ENCODE measurements around the gene SMCO3. TPM values are rescaled to one million over a fixed set of nuclear protein-coding genes. Genes with fewer than 3 reads are reported as not detected.

Gene SMCO3
- total and polyA plus RNA-seq, 10 of the 15 experiments (the other 5 are each of a cell fraction or from before 2014, with no cell fraction given), result 0.05 to 0.35 (median 0.10) TPM; not detected in 6

- TF ChIP-seq PKNOX1 (IDR thresholded peaks at IDR 0.05), result peak; percentile 99
- TF ChIP-seq ETV6 (conservative IDR thresholded peaks at IDR 0.05 in 1 of 2, IDR thresholded peaks at IDR 0.05 in 1 of 2; ENCODE audit: borderline replicate concordance in 1 of 2, low read depth in 1 of 2), result no peak
- TF ChIP-seq RBBP5 (conservative IDR thresholded peaks at IDR 0.05), result no peak
These were observed 10.8 kb downstream of the SMCO3 start, which contains the start of the genes C12orf60 and WBP11 (continued) for GRCh38 chr12:14803011-14803829.

- H3K36me3 ChIP-seq (ENCODE audit: control insufficient read depth in 2 of 2, insufficient read depth in 2 of 2, low read length in 1 of 2), result peaks cover 3 to 5% of the 10 kb centered on the region in 2 experiments; a peak in 3 of 4 replicates
- peaks cover 3% of the 10 kb centered on the region; the same call in 1 of the 2 replicates for H3K4me1 ChIP-seq (ENCODE audit: control insufficient read depth, insufficient read depth, low read length)
- H3K4me3 ChIP-seq, result peak overlapping the region; percentile 98
- no peak overlapping the region; the same call in 1 of the 2 replicates for H2AFZ ChIP-seq (ENCODE audit: control insufficient read depth, low read depth, low read length)
- POLR2A ChIA-PET, result interaction anchor here (1.0 to 4.6 kb wide), 7 partner anchors 10 to 150 kb away, joined by 3 to 41 read pairs (median 7); a partner anchor contains a TSS
- in situ Hi-C loops (cut with MboI) (no loop called here), intact Hi-C loops (cut with micrococcal nuclease; ENCODE audit: unreplicated experiment) (loop anchor here (2.0 kb wide), 1 partner anchor 28 kb away; a partner anchor contains a TSS)
- no peaks in the 10 kb centered on the region for H4K20me1 ChIP-seq (ENCODE audit: control insufficient read depth, insufficient read depth)
- ATAC-seq (no peak), FAIRE-seq (no peak), DNase-seq (ENCODE audit: low read depth, low spot score) (no peak)
- peak overlapping the region; percentile 86 for H3K27ac ChIP-seq (ENCODE audit: control insufficient read depth, insufficient read depth)
- no peaks in the 10 kb centered on the region for H3K27me3 ChIP-seq (replicated peaks in 1 of 2; ENCODE audit: control insufficient read depth in 2 of 2, insufficient read depth in 2 of 2, low read length in 1 of 2)
- RAD21 ChIA-PET (ENCODE audit: unreplicated experiment), result interaction anchor here (0.8 to 7.4 kb wide), 7 partner anchors 9 to 159 kb away, joined by 3 to 89 read pairs (median 5); partner anchors contain the start of gene ARHGDIB
- peak overlapping the region; percentile 82 for H3K9ac ChIP-seq (ENCODE audit: control insufficient read depth, insufficient read depth, low read length)
- no peaks in the 10 kb centered on the region for H3K9me3 ChIP-seq (replicated peaks; ENCODE audit: control insufficient read depth, insufficient read depth, low read length)
- peak overlapping the region; percentile 89 for H3K4me2 ChIP-seq (ENCODE audit: control insufficient read depth, insufficient read depth)
- H3K79me2 ChIP-seq (ENCODE audit: control insufficient read depth, insufficient read depth, low read length), result peaks cover 52% of the 10 kb centered on the region
- SMC1A ChIA-PET (ENCODE audit: uncharacterized antibody, unreplicated experiment), result interaction anchor here (0.7 to 7.2 kb wide), 12 partner anchors 8 to 193 kb away, joined by 3 to 52 read pairs (median 6); a partner anchor contains a TSS
- CTCF ChIA-PET, result interaction anchor here (0.6 to 5.5 kb wide), 12 partner anchors 8 to 199 kb away, joined by 3 to 38 read pairs (median 4); a partner anchor contains a TSS
- WGBS (ENCODE audit: insufficient coverage, insufficient replicate concordance, low lambda C conversion rate, missing lambda C conversion rate), result 0% methylated on average over 7 of the region's 7 CpGs
- no TSS peak for BruUV-seq (replicated peaks)
- TF ChIP-seq CBX5 (IDR thresholded peaks at IDR 0.05; ENCODE audit: low read depth), result no peak
- no peak for TF ChIP-seq FOXM1 (IDR thresholded peaks at IDR 0.05; ENCODE audit: low read depth, low read length)
- TF ChIP-seq MYB (IDR thresholded peaks at IDR 0.05; ENCODE audit: borderline replicate concordance, low read depth, low read length), result no peak
- no peak for TF ChIP-seq SIN3A (IDR thresholded peaks at IDR 0.05; ENCODE audit: low read depth, low read length)
- no peak for TF ChIP-seq EED (IDR thresholded peaks at IDR 0.05; ENCODE audit: low read depth)
- no peak for TF ChIP-seq RAD21 (IDR thresholded peaks at IDR 0.05; ENCODE audit: insufficient read depth, low read depth, low read length)
- TF ChIP-seq ZZZ3 (IDR thresholded peaks at IDR 0.05; ENCODE audit: control insufficient read depth, insufficient read length, low read depth), result no peak
These were observed 11.3 kb downstream of the SMCO3 start for GRCh38 chr12:14802721-14803010.
